NB4 (cell line): ENCODE results near the gene SLC25A21.
"Not testable (repeated sequence)": the region's sequence is repeated elsewhere in the genome, so short reads cannot be mapped to it uniquely, and the experiment has no call there.

Experiments used
- DNase-seq: peaks from one replicate; pipeline ENCODE4 v3.0.0; 2010; ENCODE audit warnings: low read depth
- H3K4me3 ChIP-seq: one replicate; pipeline ENCODE4 v1.5.1; 2011; ENCODE audit warnings: mild to moderate bottlenecking, low read depth, low read length, moderate library complexity
- MYC ChIP-seq: IDR thresholded peaks from 2 replicates; pipeline ENCODE4 v1.6.1; 2011; ENCODE audit warnings: low read depth, low read length
- POLR2A ChIP-seq: IDR thresholded peaks from 2 replicates; pipeline ENCODE4 v1.6.1; 2011; ENCODE audit warnings: mild to moderate bottlenecking; ENCODE audit not compliant: insufficient read length; ENCODE audit errors: extremely low read depth
- TF ChIP-seq, protein P1 (sequence below): IDR thresholded peaks from 2 replicates; pipeline ENCODE4 v1.6.1; 2011; ENCODE audit warnings: low read depth, low read length
- TF ChIP-seq, protein P2 (sequence below): IDR thresholded peaks from one replicate; pipeline ENCODE4 v1.5.1; 2012; ENCODE audit warnings: low read depth, low read length

The SLC25A21 gene

DNA sequence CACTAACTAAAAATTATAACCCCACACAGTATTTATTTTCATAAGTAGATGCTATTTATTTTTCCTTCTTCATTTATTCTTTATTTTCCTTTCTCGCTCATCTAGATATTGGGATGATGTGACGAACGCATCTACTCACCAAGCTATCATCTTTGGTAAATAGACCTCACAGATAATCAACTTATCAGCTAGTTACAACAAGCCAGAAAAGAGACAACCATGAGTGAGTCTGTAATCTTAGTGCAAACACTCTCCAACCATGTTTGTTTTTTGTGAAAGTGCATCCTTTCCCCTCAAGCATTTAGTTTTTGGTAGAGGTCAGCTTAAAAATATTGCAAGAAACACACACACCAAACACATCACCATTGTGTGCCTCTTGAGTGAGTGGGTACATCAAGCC is 84.9 kb downstream of the SLC25A21 start:
- no peak for TF ChIP-seq POLR2A
- no peak for DNase-seq
- H3K4me3 ChIP-seq, result no peak overlapping the region

DNA sequence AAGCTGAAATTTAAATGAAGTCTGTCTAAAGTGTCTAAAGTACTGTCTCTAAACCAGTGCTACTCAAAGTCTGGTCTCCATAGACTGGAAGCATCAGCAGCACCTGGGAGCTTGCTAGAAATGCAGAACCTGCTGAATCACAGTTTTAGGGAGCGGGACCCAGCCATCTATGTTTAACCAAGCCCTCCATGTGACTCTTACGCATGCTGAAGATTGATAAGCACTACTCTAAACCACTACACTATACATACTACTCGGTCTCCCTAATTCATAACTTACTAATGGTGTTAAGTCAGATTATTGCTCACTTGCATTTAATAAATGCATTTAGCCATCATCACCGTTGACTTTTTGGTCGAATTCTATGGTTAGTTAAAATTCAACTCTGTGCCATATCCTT is 88.8 kb downstream of the SLC25A21 start:
- H3K4me3 ChIP-seq, result no peak overlapping the region
- TF ChIP-seq, protein P1, sequence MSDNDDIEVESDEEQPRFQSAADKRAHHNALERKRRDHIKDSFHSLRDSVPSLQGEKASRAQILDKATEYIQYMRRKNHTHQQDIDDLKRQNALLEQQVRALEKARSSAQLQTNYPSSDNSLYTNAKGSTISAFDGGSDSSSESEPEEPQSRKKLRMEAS, result no peak
- TF ChIP-seq, protein P2, sequence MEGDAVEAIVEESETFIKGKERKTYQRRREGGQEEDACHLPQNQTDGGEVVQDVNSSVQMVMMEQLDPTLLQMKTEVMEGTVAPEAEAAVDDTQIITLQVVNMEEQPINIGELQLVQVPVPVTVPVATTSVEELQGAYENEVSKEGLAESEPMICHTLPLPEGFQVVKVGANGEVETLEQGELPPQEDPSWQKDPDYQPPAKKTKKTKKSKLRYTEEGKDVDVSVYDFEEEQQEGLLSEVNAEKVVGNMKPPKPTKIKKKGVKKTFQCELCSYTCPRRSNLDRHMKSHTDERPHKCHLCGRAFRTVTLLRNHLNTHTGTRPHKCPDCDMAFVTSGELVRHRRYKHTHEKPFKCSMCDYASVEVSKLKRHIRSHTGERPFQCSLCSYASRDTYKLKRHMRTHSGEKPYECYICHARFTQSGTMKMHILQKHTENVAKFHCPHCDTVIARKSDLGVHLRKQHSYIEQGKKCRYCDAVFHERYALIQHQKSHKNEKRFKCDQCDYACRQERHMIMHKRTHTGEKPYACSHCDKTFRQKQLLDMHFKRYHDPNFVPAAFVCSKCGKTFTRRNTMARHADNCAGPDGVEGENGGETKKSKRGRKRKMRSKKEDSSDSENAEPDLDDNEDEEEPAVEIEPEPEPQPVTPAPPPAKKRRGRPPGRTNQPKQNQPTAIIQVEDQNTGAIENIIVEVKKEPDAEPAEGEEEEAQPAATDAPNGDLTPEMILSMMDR, result no peak
- TF ChIP-seq POLR2A, result no peak
- TF ChIP-seq MYC, result no peak
- DNase-seq, result no peak

DNA sequence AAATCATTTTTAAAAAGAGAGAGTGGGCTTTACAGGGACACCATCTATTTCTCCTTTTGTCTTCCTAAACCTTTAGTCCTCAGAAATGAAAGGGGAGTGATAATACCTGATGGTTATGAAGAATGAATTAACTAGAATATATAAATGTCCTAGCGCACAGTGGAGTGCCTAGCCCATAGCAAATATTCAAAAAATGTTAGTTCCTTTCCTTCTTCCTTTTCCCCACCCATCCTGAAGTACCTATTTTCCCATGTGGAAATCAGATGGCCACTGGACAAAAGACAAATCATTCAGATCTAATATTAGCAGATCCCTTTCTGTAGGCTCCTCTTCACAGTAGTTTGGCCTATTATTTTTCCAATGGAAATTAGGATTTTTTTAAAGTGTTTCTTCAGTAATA is 90.0 kb downstream of the SLC25A21 start:
- TF ChIP-seq, protein P2, result no peak
- TF ChIP-seq MYC (no peak), POLR2A (no peak)
- TF ChIP-seq, protein P1, result no peak
- no peak overlapping the region for H3K4me3 ChIP-seq
- no peak for DNase-seq

DNA sequence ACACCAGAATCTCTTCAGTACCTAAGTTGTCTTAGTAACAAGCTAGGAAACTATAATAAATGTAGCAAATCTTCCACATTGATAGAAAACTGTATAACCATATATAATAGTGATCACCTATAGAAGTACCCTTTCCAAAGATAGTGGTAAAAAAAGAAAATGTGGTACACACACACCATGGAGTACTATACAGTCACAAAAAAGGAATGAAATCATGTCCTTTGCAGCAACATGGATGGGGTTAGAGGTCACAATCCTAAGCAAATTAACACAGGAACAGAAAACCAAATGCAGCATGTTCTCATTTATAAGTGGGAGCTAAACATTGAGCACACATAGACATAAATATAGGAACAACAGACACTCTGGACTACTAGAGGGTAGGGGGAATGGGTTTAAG is 90.5 kb downstream of the SLC25A21 start:
- DNase-seq, result no peak
- TF ChIP-seq, protein P1, result no peak
- TF ChIP-seq MYC (no peak), POLR2A (no peak)
- TF ChIP-seq, protein P2, result no peak
- no peak overlapping the region for H3K4me3 ChIP-seq

DNA sequence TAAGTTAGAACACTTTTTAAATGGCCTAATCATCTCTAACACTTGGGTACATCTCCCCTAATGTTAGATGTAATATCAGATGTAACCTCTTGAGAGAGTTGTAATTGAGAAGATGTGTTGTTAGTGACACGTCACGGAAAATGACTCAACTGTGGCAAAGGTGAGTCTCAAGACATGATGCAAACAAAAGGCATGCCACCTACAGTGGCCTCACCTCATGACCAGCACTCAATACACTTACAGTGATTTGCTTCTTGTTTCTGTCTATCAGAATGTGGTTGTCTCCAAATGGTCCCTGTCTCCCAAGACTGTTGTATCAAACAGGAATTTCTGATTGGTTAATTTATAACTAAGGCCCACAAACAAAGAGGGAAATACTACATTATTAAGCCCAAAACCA is 91.2 kb downstream of the SLC25A21 start:
- no peak for DNase-seq
- H3K4me3 ChIP-seq, result no peak overlapping the region
- TF ChIP-seq, protein P1, result no peak
- TF ChIP-seq MYC (no peak), POLR2A (no peak)
- TF ChIP-seq, protein P2, result no peak

DNA sequence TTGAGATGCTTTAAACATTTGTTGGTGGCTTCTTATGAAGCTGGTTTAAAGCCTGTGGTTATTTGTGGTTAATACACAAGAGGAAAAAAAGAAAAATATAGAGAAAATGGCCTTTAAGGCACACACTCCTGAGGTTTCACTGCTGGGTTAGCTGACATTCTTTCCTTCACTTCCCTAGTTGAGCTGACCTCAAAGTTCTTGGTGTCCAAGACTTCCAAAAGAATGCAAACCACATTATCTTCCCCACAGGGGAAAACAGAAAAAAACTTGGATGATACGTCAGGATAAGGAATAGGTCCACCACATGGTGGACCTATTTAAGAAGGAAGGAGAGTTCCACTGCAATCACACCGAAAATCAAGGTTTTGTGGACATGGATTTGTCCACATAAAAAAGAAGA is 94.3 kb downstream of the SLC25A21 start:
- DNase-seq, result no peak
- no peak for TF ChIP-seq MYC
- no peak for TF ChIP-seq POLR2A
- TF ChIP-seq, protein P2, result no peak
- TF ChIP-seq, protein P1, result no peak
- H3K4me3 ChIP-seq, result no peak overlapping the region

DNA sequence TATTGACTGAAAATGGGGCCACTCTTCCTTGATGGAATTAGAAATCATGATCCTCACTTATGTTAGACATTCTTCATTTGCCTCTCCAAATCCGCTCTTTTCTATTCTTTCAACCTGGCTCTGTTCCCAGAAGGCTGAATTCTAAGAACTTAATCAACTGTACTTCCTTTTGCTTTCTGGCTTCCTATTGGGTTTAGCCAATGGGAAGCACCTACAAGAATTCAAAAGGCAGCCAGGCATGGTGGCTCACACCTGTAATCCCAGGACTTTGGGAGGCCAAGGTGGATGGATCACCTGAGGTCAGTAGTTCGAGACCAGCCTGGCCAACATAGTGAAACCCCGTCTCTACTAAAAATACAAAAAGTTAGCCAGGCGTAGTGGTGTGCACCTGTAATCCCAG is 98.1 kb downstream of the SLC25A21 start:
- not testable (repeated sequence) for DNase-seq

More for the DNA sequence above, 98.1 kb downstream of the SLC25A21 start:
- not testable (repeated sequence) for H3K4me3 ChIP-seq
